HepG2 (cell line): Measurements from ENCODE around the gene AFF1. TPM values are rescaled to one million over a fixed set of nuclear protein-coding genes. Genes with fewer than 3 reads are reported as not detected.

ENCODE experiments used
- ATAC-seq: fragments of 200-7000 bp; cut with Tn5 transposase; 3 replicates; pipeline ENCODE4 v1.9.1; 2020; ENCODE audit warnings: mild to moderate bottlenecking, moderate library complexity
- BruUV-seq: library from RNA; stranded (reverse); fragments of 400-500 nt; replicated peaks from 2 replicates; lab custom pipeline; 2021; lab: Mats Ljungman, UMichigan
- CTCF ChIA-PET: fragments of 300-600 bp; formaldehyde crosslinking; extraction: SDS; loops from one replicate; lab custom pipeline; 2021; ENCODE audit warnings: low total read pairs, inconsistent platforms, low intra/inter-chr PET ratio; lab: Yijun Ruan, JAX
- POLR2A ChIA-PET: fragments of 350-600 bp; sonication (Branson Sonifier 250); formaldehyde crosslinking; loops from one replicate; lab custom pipeline; 2020; ENCODE audit warnings: antibody characterized with exemption, inconsistent platforms; lab: Yijun Ruan, JAX
- DNase-seq: peaks from one replicate; pipeline ENCODE4 v3.0.0-alpha.2; 2015; ENCODE audit warnings: low spot score
- FAIRE-seq: peaks from 3 replicates; lab custom pipeline; 2011; peaks lifted over from hg19 to GRCh38; lab: Jason Lieb, UNC
- H2AFZ ChIP-seq: one replicate; pipeline ENCODE4 v1.6.1; 2011; ENCODE audit warnings: low read length, inconsistent platforms
- H3K27ac ChIP-seq: fragments of 300-600 bp; 3 replicates; pipeline ENCODE4 v1.8.0; 2011; ENCODE audit warnings: mixed run types, mild to moderate bottlenecking, mixed read lengths, low read length, inconsistent platforms; ENCODE audit not compliant: insufficient read depth; ENCODE audit errors: extremely low read length
- H3K27me3 ChIP-seq, 2 experiments: fragments of 200-600 bp in 1 of 2; 2 replicates in 1 of 2; 3 replicates in 1 of 2; pipeline versions ENCODE4 v1.6.0 to v1.8.0; 2011; ENCODE audit warnings: low read length in 2 of 2, mild to moderate bottlenecking in 2 of 2, moderate library complexity in 2 of 2, inconsistent platforms in 1 of 2; ENCODE audit not compliant: insufficient read depth in 2 of 2, control insufficient read depth in 1 of 2
- H3K36me3 ChIP-seq, 2 experiments: fragments of 200-600 bp in 1 of 2; replicated peaks in 1 of 2; 2 replicates in 1 of 2; 3 replicates in 1 of 2; pipeline versions ENCODE4 v1.5.1 to v1.8.0; 2011; ENCODE audit warnings: low read length in 2 of 2, inconsistent platforms in 1 of 2; ENCODE audit not compliant: insufficient read depth in 2 of 2, control insufficient read depth in 1 of 2
- H3K4me1 ChIP-seq: 2 replicates; pipeline ENCODE4 v1.5.1; 2012; ENCODE audit warnings: low read length, inconsistent platforms; ENCODE audit not compliant: insufficient read depth
- H3K4me2 ChIP-seq: 2 replicates; pipeline ENCODE4 v1.6.0; 2011; ENCODE audit warnings: low read depth, low read length, inconsistent platforms
- H3K4me3 ChIP-seq, 3 experiments: fragments of 200-600 bp in 1 of 3; sonication (generic), shearing (Covaris generic) in 1 of 3; replicated peaks in 1 of 3; 2 replicates each; pipeline ENCODE4 v1.5.1; 2011 to 2016; ENCODE audit warnings: low read length in 3 of 3, inconsistent platforms in 2 of 3, low read depth in 2 of 3, mild to moderate bottlenecking in 2 of 3, control low read depth in 1 of 3, mixed read lengths in 1 of 3; ENCODE audit not compliant: insufficient read depth in 1 of 3
- H3K79me2 ChIP-seq: one replicate; pipeline ENCODE4 v1.6.1; 2011; ENCODE audit warnings: low read length, inconsistent platforms; ENCODE audit not compliant: insufficient read depth
- H3K9ac ChIP-seq: 2 replicates; pipeline ENCODE4 v1.6.0; 2011; ENCODE audit warnings: mild to moderate bottlenecking, low read depth, low read length, inconsistent platforms; ENCODE audit not compliant: insufficient read depth
- H3K9me3 ChIP-seq: 2 replicates; pipeline ENCODE4 v1.5.1; 2012; ENCODE audit warnings: mild to moderate bottlenecking, low read length
- H4K20me1 ChIP-seq: 2 replicates; pipeline ENCODE4 v1.6.0; 2011; ENCODE audit warnings: inconsistent platforms, mild to moderate bottlenecking, low read length, moderate library complexity; ENCODE audit not compliant: insufficient read depth
- AHR ChIP-seq: IDR thresholded peaks from 2 replicates; pipeline ENCODE4 v1.6.1; 2018; ENCODE audit warnings: missing genetic modification reagents, missing compliant biosample characterization
- ATAD3A ChIP-seq: sonication (generic); formaldehyde crosslinking; IDR thresholded peaks from 2 replicates; pipeline ENCODE4 v1.4.0; 2020; ENCODE audit warnings: missing genetic modification reagents
- BRD4 ChIP-seq: sonication (generic); formaldehyde crosslinking; IDR thresholded peaks from 2 replicates; pipeline ENCODE4 v1.4.0; 2020; ENCODE audit warnings: missing genetic modification reagents
- FOXK2 ChIP-seq: fragments of 450-650 bp; IDR thresholded peaks from 2 replicates; pipeline ENCODE4 v1.6.1; 2016
- GABPB1 ChIP-seq: IDR thresholded peaks from 2 replicates; pipeline ENCODE4 v1.6.1; 2016; ENCODE audit warnings: mild to moderate bottlenecking, missing genetic modification reagents, moderate library complexity, missing compliant biosample characterization
- MEIS2 ChIP-seq: sonication (generic); formaldehyde crosslinking; IDR thresholded peaks from 2 replicates; pipeline ENCODE4 v1.9.0; 2021; ENCODE audit warnings: mild to moderate bottlenecking, missing genetic modification reagents
- NFRKB ChIP-seq: fragments of 450-650 bp; IDR thresholded peaks from 2 replicates; pipeline ENCODE4 v1.6.1; 2017
- RARA ChIP-seq: IDR thresholded peaks from 2 replicates; pipeline ENCODE4 v1.6.1; 2016; ENCODE audit warnings: missing genetic modification reagents, missing compliant biosample characterization
- SETDB1 ChIP-seq: sonication (generic); formaldehyde crosslinking; IDR thresholded peaks from 2 replicates; pipeline ENCODE4 v1.5.1; 2020; ENCODE audit warnings: missing genetic modification reagents, mild to moderate bottlenecking, borderline replicate concordance
- SRF ChIP-seq: IDR thresholded peaks from 2 replicates; pipeline ENCODE4 v1.6.1; 2011; ENCODE audit warnings: mild to moderate bottlenecking, low read depth, low read length, moderate library complexity
- ZNF101 ChIP-seq: sonication (generic); formaldehyde crosslinking; IDR thresholded peaks from 2 replicates; pipeline ENCODE4 v1.4.0; 2020; ENCODE audit warnings: mild to moderate bottlenecking, low read depth, missing genetic modification reagents, borderline replicate concordance
- ZNF136 ChIP-seq: sonication (generic); formaldehyde crosslinking; IDR thresholded peaks from 2 replicates; pipeline ENCODE4 v1.8.1; 2022; ENCODE audit warnings: low read depth, mild to moderate bottlenecking, moderate library complexity, missing genetic modification reagents
- ZNF17 ChIP-seq: sonication (generic); formaldehyde crosslinking; IDR thresholded peaks from 2 replicates; pipeline ENCODE4 v1.5.0; 2020; ENCODE audit warnings: mild to moderate bottlenecking, missing genetic modification reagents
- ZNF34 ChIP-seq: sonication (generic); formaldehyde crosslinking; IDR thresholded peaks from 2 replicates; pipeline ENCODE4 v1.4.0; 2020; ENCODE audit warnings: mild to moderate bottlenecking, missing genetic modification reagents, borderline replicate concordance
- ZNF557 ChIP-seq: sonication (generic); formaldehyde crosslinking; IDR thresholded peaks from 2 replicates; pipeline ENCODE4 v1.4.0; 2020; ENCODE audit warnings: missing genetic modification reagents
- ZNF678 ChIP-seq: sonication (generic); formaldehyde crosslinking; IDR thresholded peaks from 2 replicates; pipeline ENCODE4 v1.4.0; 2020; ENCODE audit warnings: mild to moderate bottlenecking, missing genetic modification reagents
- ZNF841 ChIP-seq: sonication (generic); formaldehyde crosslinking; IDR thresholded peaks from 2 replicates; pipeline ENCODE4 v1.8.1; 2023; ENCODE audit warnings: missing genetic modification reagents, borderline replicate concordance
- WGBS: methylation state at CpG from one replicate; pipeline ENCODE4 v1.1.6; 2017; ENCODE audit warnings: low lambda C conversion rate; 5-methylcytosine and 5-hydroxymethylcytosine counted together
- in situ Hi-C: cut with HindIII; loops from 2 replicates; pipeline ENCODE4 v1.10.0; 2017; ENCODE audit warnings: low pct_unique_long_range_greater_than_20kb; ENCODE audit not compliant: extremely low pct_ligation_motif_present
- intact Hi-C: fragments of 100-400 bp; cut with micrococcal nuclease; formaldehyde crosslinking; loops from one replicate; pipeline ENCODE4 v1.10.0; 2022; ENCODE audit not compliant: unreplicated experiment
- polyA plus RNA-seq, 8 experiments: library from polyadenylated mRNA; depleted of rRNA in 3 of 8; stranded (reverse) in 7 of 8; unstranded in 1 of 8; fragments of >200 nt; fragmentation: Illumina TruSeq in 4 of 8; extraction: Trizol in 4 of 8; gene quantifications; 2 replicates each; pipeline versions ENCODE4 v1.2.1 to v1.2.3, GENCODE V29; 2011 to 2016; ENCODE audit warnings: low read depth in 4 of 8, missing spikeins in 1 of 8, mixed read lengths in 1 of 8; ENCODE audit not compliant: insufficient read depth in 1 of 8
- total RNA-seq, 5 experiments: library from RNA; depleted of rRNA; stranded (reverse); fragments of >200 nt; fragmentation: Illumina TruSeq; extraction: Trizol; gene quantifications; 2 replicates each; pipeline ENCODE4 v1.2.3, GENCODE V29; 2016; ENCODE audit warnings: low read depth in 1 of 5
- TF ChIP-seq, protein P1 (sequence below): sonication (generic); formaldehyde crosslinking; IDR thresholded peaks from 2 replicates; pipeline ENCODE4 v1.5.0; 2020; ENCODE audit warnings: missing genetic modification reagents
- TF ChIP-seq, protein P2 (sequence below): sonication (generic); formaldehyde crosslinking; IDR thresholded peaks from 2 replicates; pipeline ENCODE4 v1.4.0; 2020; ENCODE audit warnings: missing genetic modification reagents
- TF ChIP-seq, protein P3 (sequence below): sonication (generic); formaldehyde crosslinking; IDR thresholded peaks from 2 replicates; pipeline ENCODE4 v1.5.0; 2020; ENCODE audit warnings: missing genetic modification reagents, mild to moderate bottlenecking, borderline replicate concordance

Gene AFF1
- total and polyA plus RNA-seq, 2 of the 13 experiments (the other 11 are each of a cell fraction or from before 2014, with no cell fraction given), result 15.5 to 15.9 TPM

DNA sequence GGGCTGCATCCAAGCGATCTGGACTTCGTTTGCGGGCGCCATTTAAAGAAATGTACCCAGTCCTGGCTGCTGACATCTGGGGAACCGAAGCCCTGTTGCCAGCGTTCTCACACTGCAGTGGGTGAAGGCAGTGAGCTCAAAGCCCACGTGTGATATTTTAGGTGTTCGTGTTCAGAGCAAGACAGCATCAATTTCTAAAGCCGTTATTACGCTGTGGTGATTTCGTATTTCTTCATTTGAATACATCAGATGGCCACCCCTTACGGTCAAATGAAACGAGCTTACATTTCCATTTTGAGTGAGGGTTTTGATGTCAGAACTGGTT lies 42.2 kb upstream of the AFF1 start:
- H3K27ac ChIP-seq, result no peak overlapping the region
- H3K36me3 ChIP-seq, result no peaks in the 10 kb centered on the region
- peaks cover 12% of the 10 kb centered on the region; the same call in 1 of the 2 replicates for H3K4me1 ChIP-seq
- ChIA-PET POLR2A (no interaction called here), CTCF (no interaction called here)
- in situ Hi-C loops (loop anchor here (5.0 to 10.0 kb wide), 2 partner anchors 100 to 342 kb away; no protein-coding TSS in a partner anchor), intact Hi-C loops (no loop called here)
- no peaks in the 10 kb centered on the region for H3K9me3 ChIP-seq
- WGBS, result 19% methylated on average over 10 of the region's 13 CpGs
- no TSS peak for BruUV-seq
- H3K79me2 ChIP-seq, result no peaks in the 10 kb centered on the region
- H3K27me3 ChIP-seq, result no peaks in the 10 kb centered on the region
- TF ChIP-seq AHR (CRISPR knock-in tag), result no peak
- no peak for TF ChIP-seq ZNF101
- TF ChIP-seq, protein P1, sequence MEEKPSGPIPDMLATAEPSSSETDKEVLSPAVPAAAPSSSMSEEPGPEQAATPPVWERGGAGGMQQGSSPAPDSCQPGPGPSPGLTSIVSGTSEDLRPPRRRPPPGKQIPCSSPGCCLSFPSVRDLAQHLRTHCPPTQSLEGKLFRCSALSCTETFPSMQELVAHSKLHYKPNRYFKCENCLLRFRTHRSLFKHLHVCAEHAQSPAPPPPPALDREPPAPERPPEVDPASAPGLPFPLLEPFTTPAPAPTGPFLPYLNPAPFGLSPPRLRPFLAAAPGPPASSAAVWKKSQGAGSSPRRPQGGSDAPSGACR (CRISPR knock-in tag), result no peak
- TF ChIP-seq ATAD3A, result no peak
- TF ChIP-seq ZNF557, result no peak
- no peak for TF ChIP-seq NFRKB
- no peak for TF ChIP-seq SETDB1
- no peak for TF ChIP-seq ZNF678 (CRISPR knock-in tag)
- TF ChIP-seq BRD4 (CRISPR knock-in tag), result no peak
- no peak for TF ChIP-seq RARA (CRISPR knock-in tag)
- no peak for TF ChIP-seq MEIS2
- no peak for TF ChIP-seq ZNF34 (CRISPR knock-in tag)
- no peak for TF ChIP-seq FOXK2
- TF ChIP-seq SRF, result no peak
- TF ChIP-seq ZNF136, result no peak
- no peak for TF ChIP-seq GABPB1 (CRISPR knock-in tag)
- TF ChIP-seq, protein P2, sequence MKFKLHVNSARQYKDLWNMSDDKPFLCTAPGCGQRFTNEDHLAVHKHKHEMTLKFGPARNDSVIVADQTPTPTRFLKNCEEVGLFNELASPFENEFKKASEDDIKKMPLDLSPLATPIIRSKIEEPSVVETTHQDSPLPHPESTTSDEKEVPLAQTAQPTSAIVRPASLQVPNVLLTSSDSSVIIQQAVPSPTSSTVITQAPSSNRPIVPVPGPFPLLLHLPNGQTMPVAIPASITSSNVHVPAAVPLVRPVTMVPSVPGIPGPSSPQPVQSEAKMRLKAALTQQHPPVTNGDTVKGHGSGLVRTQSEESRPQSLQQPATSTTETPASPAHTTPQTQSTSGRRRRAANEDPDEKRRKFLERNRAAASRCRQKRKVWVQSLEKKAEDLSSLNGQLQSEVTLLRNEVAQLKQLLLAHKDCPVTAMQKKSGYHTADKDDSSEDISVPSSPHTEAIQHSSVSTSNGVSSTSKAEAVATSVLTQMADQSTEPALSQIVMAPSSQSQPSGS (CRISPR knock-in tag), result no peak
- no peak for TF ChIP-seq ZNF841 (CRISPR knock-in tag)
- TF ChIP-seq ZNF17 (CRISPR knock-in tag), result no peak
- TF ChIP-seq, protein P3, sequence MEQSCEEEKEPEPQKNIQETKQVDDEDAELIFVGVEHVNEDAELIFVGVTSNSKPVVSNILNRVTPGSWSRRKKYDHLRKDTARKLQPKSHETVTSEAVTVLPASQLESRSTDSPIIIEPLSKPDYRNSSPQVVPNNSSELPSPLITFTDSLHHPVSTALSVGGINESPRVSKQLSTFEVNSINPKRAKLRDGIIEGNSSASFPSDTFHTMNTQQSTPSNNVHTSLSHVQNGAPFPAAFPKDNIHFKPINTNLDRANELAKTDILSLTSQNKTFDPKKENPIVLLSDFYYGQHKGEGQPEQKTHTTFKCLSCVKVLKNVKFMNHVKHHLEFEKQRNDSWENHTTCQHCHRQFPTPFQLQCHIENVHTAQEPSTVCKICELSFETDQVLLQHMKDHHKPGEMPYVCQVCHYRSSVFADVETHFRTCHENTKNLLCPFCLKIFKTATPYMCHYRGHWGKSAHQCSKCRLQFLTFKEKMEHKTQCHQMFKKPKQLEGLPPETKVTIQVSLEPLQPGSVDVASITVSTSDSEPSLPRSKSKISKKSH (CRISPR knock-in tag), result no peak
- peak overlapping the region; percentile 83 for H3K4me2 ChIP-seq
- peak overlapping the region; percentile 64; the same call in 1 of the 2 replicates for H3K9ac ChIP-seq
- no peak for DNase-seq
- H4K20me1 ChIP-seq, result no peaks in the 10 kb centered on the region
- H3K4me3 ChIP-seq, result peak overlapping the region; percentile 61 to 78 (median 64)
- ATAC-seq, result no peak
- H2AFZ ChIP-seq, result peak overlapping the region; percentile 45
- FAIRE-seq, result no peak
